OCI-LY7 (cell line): ENCODE data around the gene PALLD.

Experiments used
- EZH2phosphoT487 ChIP-seq: fragments of 200-600 bp; sonication (generic); IDR thresholded peaks from 2 replicates; pipeline ENCODE4 v1.6.1; 2018; ENCODE audit warnings: low read depth, borderline replicate concordance, mild to moderate bottlenecking, mixed run types, antibody characterized with exemption, low read length, moderate library complexity, mixed read lengths
- TF ChIP-seq, protein P1 (sequence below): fragments of 200-600 bp; sonication (generic); conservative IDR thresholded peaks from 2 replicates; pipeline ENCODE4 v1.5.1; 2014; ENCODE audit warnings: mild to moderate bottlenecking, antibody characterized with exemption, low read length, moderate library complexity, mixed read lengths

DNA sequence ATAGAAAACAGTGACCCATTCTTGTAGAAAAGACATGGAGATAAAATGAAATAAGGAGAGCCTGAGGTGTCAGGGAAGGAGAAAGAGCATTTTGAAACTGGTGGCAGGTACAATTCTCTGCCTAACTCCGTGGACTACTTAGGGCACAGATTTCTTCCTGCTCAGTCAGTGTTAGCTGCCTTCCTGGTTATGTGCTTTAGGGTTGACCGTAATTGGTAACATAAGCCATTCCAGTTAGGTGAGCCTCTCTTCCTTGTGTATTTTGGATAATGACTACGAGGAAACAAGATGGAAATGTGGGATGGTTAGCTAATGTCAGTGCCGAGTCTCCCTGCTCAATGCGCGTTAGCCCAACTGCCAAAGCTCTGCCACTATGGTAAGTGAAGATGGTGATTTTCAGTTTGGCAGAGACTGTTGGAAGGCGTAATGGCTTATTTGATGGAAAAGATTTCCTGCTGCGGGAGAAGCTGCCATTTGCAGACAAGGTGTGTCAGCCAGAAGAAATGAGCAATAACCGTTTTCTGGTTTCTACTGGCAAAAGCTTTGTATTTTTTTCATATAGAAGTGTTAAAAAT lies 339.1 kb downstream of the PALLD start:
- TF ChIP-seq, protein P1, sequence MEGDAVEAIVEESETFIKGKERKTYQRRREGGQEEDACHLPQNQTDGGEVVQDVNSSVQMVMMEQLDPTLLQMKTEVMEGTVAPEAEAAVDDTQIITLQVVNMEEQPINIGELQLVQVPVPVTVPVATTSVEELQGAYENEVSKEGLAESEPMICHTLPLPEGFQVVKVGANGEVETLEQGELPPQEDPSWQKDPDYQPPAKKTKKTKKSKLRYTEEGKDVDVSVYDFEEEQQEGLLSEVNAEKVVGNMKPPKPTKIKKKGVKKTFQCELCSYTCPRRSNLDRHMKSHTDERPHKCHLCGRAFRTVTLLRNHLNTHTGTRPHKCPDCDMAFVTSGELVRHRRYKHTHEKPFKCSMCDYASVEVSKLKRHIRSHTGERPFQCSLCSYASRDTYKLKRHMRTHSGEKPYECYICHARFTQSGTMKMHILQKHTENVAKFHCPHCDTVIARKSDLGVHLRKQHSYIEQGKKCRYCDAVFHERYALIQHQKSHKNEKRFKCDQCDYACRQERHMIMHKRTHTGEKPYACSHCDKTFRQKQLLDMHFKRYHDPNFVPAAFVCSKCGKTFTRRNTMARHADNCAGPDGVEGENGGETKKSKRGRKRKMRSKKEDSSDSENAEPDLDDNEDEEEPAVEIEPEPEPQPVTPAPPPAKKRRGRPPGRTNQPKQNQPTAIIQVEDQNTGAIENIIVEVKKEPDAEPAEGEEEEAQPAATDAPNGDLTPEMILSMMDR, result no peak
- no peak for TF ChIP-seq EZH2phosphoT487
